Mucosa of gallbladder (tissue), 1 donor: ENCODE measurements around the gene CKMT1A. TPM values are rescaled to one million over a fixed set of nuclear protein-coding genes. Genes with fewer than 3 reads are reported as not detected.

ENCODE experiments used
- DNase-seq: peaks from one replicate; pipeline ENCODE4 v3.0.0-alpha.2; 2020; ENCODE audit warnings: low spot score
- total RNA-seq: library from RNA; stranded (reverse); gene quantifications from one replicate; pipeline ENCODE4 v1.2.1, GENCODE V29; 2021
- donor health status: DM: no; HTN: no; CAD: no.

Gene CKMT1A
- total RNA-seq, 1 donor from 2014 or later: 65.4 TPM

GRCh38 chr15:43748376-43748775 lies 54.7 kb downstream of the CKMT1A start:
- DNase-seq: no peak

Other genes starting within 250 kb of the CKMT1A start
- 61.6 TPM for gene TP53BP1, start 200.7 kb upstream of the CKMT1A start, total RNA-seq
- gene MAP1A, start 176.3 kb upstream of the CKMT1A start, total RNA-seq: 22.5 TPM
- gene PPIP5K1, start 103.7 kb upstream of the CKMT1A start, total RNA-seq: 104 TPM
- 52.7 TPM for gene CKMT1B, start 99.8 kb upstream of the CKMT1A start, total RNA-seq
- gene STRC, start 75.1 kb upstream of the CKMT1A start, total RNA-seq: 1.6 TPM
- 8.1 TPM for gene CATSPER2, start 45.0 kb upstream of the CKMT1A start, total RNA-seq
- 520 TPM for gene PDIA3, start 52.6 kb downstream of the CKMT1A start, total RNA-seq
- 8.5 TPM for gene ELL3, start 83.1 kb downstream of the CKMT1A start, total RNA-seq
- 965 TPM for gene SERF2, start 98.5 kb downstream of the CKMT1A start, total RNA-seq
- 0.23 TPM for gene SERINC4, start 106.4 kb downstream of the CKMT1A start, total RNA-seq
- gene HYPK, start 106.7 kb downstream of the CKMT1A start, total RNA-seq: 10.8 TPM
- gene MFAP1, start 130.8 kb downstream of the CKMT1A start, total RNA-seq: 25.6 TPM
- gene WDR76, start 133.1 kb downstream of the CKMT1A start, total RNA-seq: 3.0 TPM